Upper lobe of right lung (tissue), 1 donor: ENCODE measurements around the gene TRUB1. TPM values are rescaled to one million over a fixed set of nuclear protein-coding genes. Genes with fewer than 3 reads are reported as not detected.

ENCODE experiments used
- ATAC-seq: fragments of 200-7000 bp; cut with Tn5 transposase; one replicate; pipeline ENCODE4 v1.9.1; 2020; ENCODE audit warnings: mild to moderate bottlenecking, moderate library complexity
- DNase-seq: peaks from one replicate; pipeline ENCODE4 v3.0.0-alpha.2; 2020
- H3K27ac ChIP-seq: fragments of 200-600 bp; one replicate; pipeline ENCODE4 v1.8.0; 2022
- H3K27me3 ChIP-seq: fragments of 200-600 bp; one replicate; pipeline ENCODE4 v1.8.0; 2022; ENCODE audit warnings: mild to moderate bottlenecking
- H3K36me3 ChIP-seq: fragments of 200-600 bp; one replicate; pipeline ENCODE4 v1.8.0; 2022
- H3K4me1 ChIP-seq: fragments of 200-600 bp; one replicate; pipeline ENCODE4 v1.8.0; 2022
- H3K4me3 ChIP-seq: fragments of 200-600 bp; one replicate; pipeline ENCODE4 v1.8.0; 2022; ENCODE audit warnings: mild to moderate bottlenecking
- H3K9me3 ChIP-seq: fragments of 200-600 bp; one replicate; pipeline ENCODE4 v1.8.0; 2022
- CTCF ChIP-seq: fragments of 200-600 bp; IDR thresholded peaks from one replicate; pipeline ENCODE4 v1.8.0; 2022; ENCODE audit warnings: antibody characterized with exemption
- intact Hi-C: fragments of 100-400 bp; cut with DNase I; formaldehyde crosslinking; loops from one replicate; pipeline ENCODE4 v1.11.0; 2022
- total RNA-seq: library from RNA; stranded (reverse); fragmentation: NEBNext Ultra II Directional; extraction: Animal tissue kit (Norgen Biotek cat#: 25700); gene quantifications from one replicate; pipeline ENCODE4 v1.2.1, GENCODE V29; 2021
- donor health status: DM: no; HTN: yes; CAD: no; lungs with severe emphysema.

The TRUB1 gene
- total RNA-seq, 1 donor from 2014 or later = 11.3 TPM

GRCh38 chr10:114900658-114901057 is 37.3 kb upstream of the TRUB1 start:
- Histone ChIP-seq H3K27me3 (no peaks in the 10 kb centered on the region), H3K4me3 (no peak overlapping the region), H3K4me1 (no peaks in the 10 kb centered on the region), H3K36me3 (no peaks in the 10 kb centered on the region), H3K27ac (no peak overlapping the region), H3K9me3 (no peaks in the 10 kb centered on the region)
- TF ChIP-seq CTCF = no peak
- DNase-seq (no peak), ATAC-seq (no peak)
- intact Hi-C loops = no loop called here

- intact Hi-C loops = no loop called here
- DNase-seq = no peak
- Histone ChIP-seq H3K36me3 (no peaks in the 10 kb centered on the region), H3K4me1 (no peaks in the 10 kb centered on the region), H3K4me3 (no peak overlapping the region), H3K27me3 (no peaks in the 10 kb centered on the region), H3K9me3 (no peaks in the 10 kb centered on the region), H3K27ac (no peak overlapping the region)
- ATAC-seq = no peak
- TF ChIP-seq CTCF = no peak
Observed at GRCh38 chr10:114902151-114902550, 35.8 kb upstream of the TRUB1 start.

- no peaks in the 10 kb centered on the region for H3K9me3 ChIP-seq
- no peak for ATAC-seq
Observed at GRCh38 chr10:114905450-114905849, 32.5 kb upstream of the TRUB1 start.

GRCh38 chr10:114906981-114907380 is 31.0 kb upstream of the TRUB1 start:
- no peaks in the 10 kb centered on the region for H3K27me3 ChIP-seq
- no peak for ATAC-seq
- no peaks in the 10 kb centered on the region for H3K4me1 ChIP-seq
- intact Hi-C loops = no loop called here
- no peaks in the 10 kb centered on the region for H3K36me3 ChIP-seq
- H3K4me3 ChIP-seq = no peak overlapping the region
- no peak overlapping the region for H3K27ac ChIP-seq
- DNase-seq = no peak
- no peaks in the 10 kb centered on the region for H3K9me3 ChIP-seq
- no peak for TF ChIP-seq CTCF

More at GRCh38 chr10:114905450-114905849, 32.5 kb upstream of the TRUB1 start:
- no peak for DNase-seq
- H3K36me3 ChIP-seq = no peaks in the 10 kb centered on the region
- H3K27ac ChIP-seq = no peak overlapping the region
- no peaks in the 10 kb centered on the region for H3K27me3 ChIP-seq
- intact Hi-C loops = no loop called here
- TF ChIP-seq CTCF = no peak
- H3K4me3 ChIP-seq = no peak overlapping the region
- no peaks in the 10 kb centered on the region for H3K4me1 ChIP-seq

- TF ChIP-seq CTCF = no peak
- no peak for DNase-seq
- Histone ChIP-seq H3K4me1 (no peaks in the 10 kb centered on the region), H3K27ac (no peak overlapping the region), H3K4me3 (no peak overlapping the region), H3K9me3 (no peaks in the 10 kb centered on the region), H3K27me3 (no peaks in the 10 kb centered on the region), H3K36me3 (no peaks in the 10 kb centered on the region)
- no peak for ATAC-seq
- intact Hi-C loops = no loop called here
Observed at GRCh38 chr10:114908896-114909295, 29.1 kb upstream of the TRUB1 start.

GRCh38 chr10:114911052-114911711 is 26.8 kb upstream of the TRUB1 start:
- Histone ChIP-seq H3K36me3 (no peaks in the 10 kb centered on the region), H3K9me3 (no peaks in the 10 kb centered on the region), H3K27me3 (no peaks in the 10 kb centered on the region), H3K27ac (no peak overlapping the region), H3K4me3 (no peak overlapping the region), H3K4me1 (no peaks in the 10 kb centered on the region)
- no peak for TF ChIP-seq CTCF
- DNase-seq = no peak
- intact Hi-C loops = no loop called here
- ATAC-seq = no peak
